GM23338 (cell line): ENCODE results near the gene HES7. TPM values are rescaled to one million over a fixed set of nuclear protein-coding genes. Genes with fewer than 3 reads are reported as not detected.

Experiments
- ATAC-seq: fragments of 200-7000 bp; cut with Tn5 transposase; 3 replicates; pipeline ENCODE4 v1.9.1; 2020
- DNase-seq: peaks from one replicate; pipeline ENCODE4 v3.0.0-alpha.2; 2015; ENCODE audit warnings: low spot score
- H2AFZ ChIP-seq: fragments of 200-600 bp; sonication (generic); 2 replicates; pipeline ENCODE4 v1.8.0; 2016; ENCODE audit warnings: antibody characterized with exemption, mild to moderate bottlenecking, moderate library complexity
- H3F3A ChIP-seq: fragments of 200-600 bp; sonication (generic); replicated peaks from 2 replicates; pipeline ENCODE4 v1.8.0; 2017; ENCODE audit warnings: antibody characterized with exemption, mixed run types, low read depth
- H3K27ac ChIP-seq: fragments of 200-600 bp; sonication (generic); 2 replicates; pipeline ENCODE4 v1.6.1; 2016; ENCODE audit warnings: low read depth
- H3K27me3 ChIP-seq: fragments of 200-600 bp; sonication (generic); 2 replicates; pipeline ENCODE4 v1.8.0; 2016; ENCODE audit warnings: mild to moderate bottlenecking, mixed run types, moderate library complexity; ENCODE audit not compliant: insufficient read depth
- H3K36me3 ChIP-seq: fragments of 200-600 bp; sonication (generic); 2 replicates; pipeline ENCODE4 v1.8.0; 2016; ENCODE audit warnings: mild to moderate bottlenecking; ENCODE audit not compliant: insufficient read depth
- H3K4me1 ChIP-seq: fragments of 200-600 bp; sonication (generic); 2 replicates; pipeline ENCODE4 v1.8.0; 2016; ENCODE audit warnings: mild to moderate bottlenecking, moderate library complexity; ENCODE audit not compliant: insufficient read depth
- H3K4me2 ChIP-seq: fragments of 200-600 bp; sonication (generic); 2 replicates; pipeline ENCODE4 v1.7.1; 2017; ENCODE audit warnings: mixed run types
- H3K4me3 ChIP-seq: fragments of 200-600 bp; sonication (generic); 2 replicates; pipeline ENCODE4 v1.6.1; 2016; ENCODE audit warnings: mixed run types
- H3K79me2 ChIP-seq: fragments of 200-600 bp; sonication (generic); replicated peaks from 2 replicates; pipeline ENCODE4 v1.8.0; 2017; ENCODE audit warnings: mild to moderate bottlenecking; ENCODE audit not compliant: insufficient read depth
- H3K9me2 ChIP-seq: fragments of 200-600 bp; sonication (generic); 2 replicates; pipeline ENCODE4 v1.8.0; 2017; ENCODE audit not compliant: insufficient read depth
- H4K20me1 ChIP-seq: fragments of 200-600 bp; sonication (generic); replicated peaks from 2 replicates; pipeline ENCODE4 v1.8.0; 2017; ENCODE audit warnings: mild to moderate bottlenecking; ENCODE audit not compliant: insufficient read depth
- H3K27ac Mint-ChIP-seq: 2 replicates; pipeline ENCODE4 v1.8.0; 2020; ENCODE audit warnings: inconsistent platforms, mild to moderate bottlenecking, moderate library complexity, mixed read lengths
- H3K27me3 Mint-ChIP-seq: 3 replicates; pipeline ENCODE4 v1.8.0; 2022; ENCODE audit warnings: low read depth, mild to moderate bottlenecking, moderate library complexity, mixed read lengths, inconsistent platforms; ENCODE audit not compliant: insufficient read depth, poor library complexity
- H3K36me3 Mint-ChIP-seq: 3 replicates; pipeline ENCODE4 v1.8.0; 2021; ENCODE audit warnings: low read depth, mild to moderate bottlenecking, inconsistent platforms, moderate library complexity, mixed read lengths
- H3K4me1 Mint-ChIP-seq: 3 replicates; pipeline ENCODE4 v1.8.0; 2020; ENCODE audit warnings: mild to moderate bottlenecking, inconsistent platforms, mixed read lengths
- H3K4me3 Mint-ChIP-seq: 3 replicates; pipeline ENCODE4 v1.8.0; 2021; ENCODE audit warnings: moderate library complexity, mild to moderate bottlenecking, inconsistent platforms, mixed read lengths
- H3K9me3 Mint-ChIP-seq: 3 replicates; pipeline ENCODE4 v1.8.0; 2020; ENCODE audit warnings: moderate library complexity, mild to moderate bottlenecking, inconsistent platforms, mixed read lengths
- EZH2 ChIP-seq: fragments of 200-600 bp; sonication (generic); IDR thresholded peaks from one replicate; pipeline ENCODE4 v1.8.0; 2017; ENCODE audit warnings: antibody characterized with exemption, mild to moderate bottlenecking, low read depth; ENCODE audit not compliant: unreplicated experiment
- POLR2AphosphoS5 ChIP-seq: IDR thresholded peaks from 2 replicates; pipeline ENCODE4 v1.6.1; 2016; ENCODE audit warnings: antibody characterized with exemption, low read depth
- polyA plus RNA-seq: library from polyadenylated mRNA; unstranded; fragments of >200 nt; fragmentation: Nextera tagmentation; extraction: Ambion mirVana; gene quantifications from 2 replicates; pipeline ENCODE4 v1.2.1, GENCODE V29; 2016
- total RNA-seq: library from RNA; depleted of rRNA; stranded (reverse); fragments of >200 nt; shearing (Covaris generic); gene quantifications from 2 replicates; pipeline ENCODE4 v1.2.3, GENCODE V29; 2014
- TF ChIP-seq, protein P1 (sequence below): IDR thresholded peaks from one replicate; pipeline ENCODE4 v1.6.1; 2018; ENCODE audit warnings: antibody characterized with exemption; ENCODE audit not compliant: unreplicated experiment

Gene HES7
- total and polyA plus RNA-seq, 2 experiments from 2014 or later, result 0.14 TPM; not detected in 1

DNA sequence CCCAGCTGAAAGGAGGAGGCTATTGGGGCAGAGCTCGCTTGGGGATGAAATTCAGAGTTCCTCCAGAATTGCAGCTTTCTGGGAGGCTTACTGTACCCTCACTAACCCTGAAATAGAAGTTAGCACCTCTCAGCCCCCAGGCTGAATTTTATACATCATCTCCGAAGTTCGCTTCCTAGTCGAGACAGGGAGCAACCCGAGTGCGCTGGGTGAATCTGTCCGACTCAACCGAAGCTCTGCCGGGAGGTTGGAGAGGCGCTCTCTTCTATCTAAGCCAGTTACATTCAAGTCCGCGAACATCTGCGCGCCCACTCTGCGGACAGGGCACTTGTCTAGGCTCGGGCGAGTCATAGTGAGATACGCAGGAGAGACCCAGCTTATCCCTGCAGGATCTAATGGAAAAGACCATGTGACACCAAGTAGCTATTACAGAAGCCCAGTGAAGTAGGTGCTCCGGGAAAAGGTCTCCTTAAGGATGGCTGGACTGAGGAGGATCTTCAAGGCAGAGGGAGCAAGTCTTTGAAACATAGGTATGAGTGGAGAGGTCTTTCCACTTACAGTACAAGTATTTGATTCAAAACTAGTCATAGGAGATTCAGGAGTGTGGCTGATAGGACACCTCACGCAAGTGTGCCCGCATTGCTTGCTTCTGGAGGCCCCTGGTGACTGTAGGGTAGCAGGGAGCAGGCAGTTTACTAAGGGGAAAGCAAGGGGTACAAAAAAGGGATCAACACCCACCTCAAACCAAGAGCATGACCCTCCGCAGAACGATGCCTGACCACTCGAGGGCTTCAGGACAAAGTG, 646 bp upstream of the HES7 start:
- Histone ChIP-seq H2AFZ (peak overlapping the region; percentile 67; the same call in 1 of the 2 replicates), H3K4me2 (peak overlapping the region; percentile 94), H3K27ac (no peak overlapping the region), H4K20me1 (peaks cover 6% of the 10 kb centered on the region; the same call in 1 of the 2 replicates), H3F3A (peaks cover 18% of the 10 kb centered on the region), H3K36me3 (no peaks in the 10 kb centered on the region), H3K4me3 (peak overlapping the region; percentile 66), H3K4me1 (peaks cover 26% of the 10 kb centered on the region), H3K9me2 (no peaks in the 10 kb centered on the region), H3K79me2 (no peaks in the 10 kb centered on the region), H3K27me3 (peaks cover 76% of the 10 kb centered on the region)
- no peak overlapping the region for H3K27ac Mint-ChIP-seq
- H3K9me3 Mint-ChIP-seq, result peaks cover 18% of the 10 kb centered on the region
- H3K4me1 Mint-ChIP-seq, result peaks cover 32% of the 10 kb centered on the region
- no peak for DNase-seq
- no peak for ATAC-seq
- peak overlapping the region; percentile 83 for H3K4me3 Mint-ChIP-seq
- peak; percentile 72 for TF ChIP-seq EZH2
- TF ChIP-seq, protein P1, sequence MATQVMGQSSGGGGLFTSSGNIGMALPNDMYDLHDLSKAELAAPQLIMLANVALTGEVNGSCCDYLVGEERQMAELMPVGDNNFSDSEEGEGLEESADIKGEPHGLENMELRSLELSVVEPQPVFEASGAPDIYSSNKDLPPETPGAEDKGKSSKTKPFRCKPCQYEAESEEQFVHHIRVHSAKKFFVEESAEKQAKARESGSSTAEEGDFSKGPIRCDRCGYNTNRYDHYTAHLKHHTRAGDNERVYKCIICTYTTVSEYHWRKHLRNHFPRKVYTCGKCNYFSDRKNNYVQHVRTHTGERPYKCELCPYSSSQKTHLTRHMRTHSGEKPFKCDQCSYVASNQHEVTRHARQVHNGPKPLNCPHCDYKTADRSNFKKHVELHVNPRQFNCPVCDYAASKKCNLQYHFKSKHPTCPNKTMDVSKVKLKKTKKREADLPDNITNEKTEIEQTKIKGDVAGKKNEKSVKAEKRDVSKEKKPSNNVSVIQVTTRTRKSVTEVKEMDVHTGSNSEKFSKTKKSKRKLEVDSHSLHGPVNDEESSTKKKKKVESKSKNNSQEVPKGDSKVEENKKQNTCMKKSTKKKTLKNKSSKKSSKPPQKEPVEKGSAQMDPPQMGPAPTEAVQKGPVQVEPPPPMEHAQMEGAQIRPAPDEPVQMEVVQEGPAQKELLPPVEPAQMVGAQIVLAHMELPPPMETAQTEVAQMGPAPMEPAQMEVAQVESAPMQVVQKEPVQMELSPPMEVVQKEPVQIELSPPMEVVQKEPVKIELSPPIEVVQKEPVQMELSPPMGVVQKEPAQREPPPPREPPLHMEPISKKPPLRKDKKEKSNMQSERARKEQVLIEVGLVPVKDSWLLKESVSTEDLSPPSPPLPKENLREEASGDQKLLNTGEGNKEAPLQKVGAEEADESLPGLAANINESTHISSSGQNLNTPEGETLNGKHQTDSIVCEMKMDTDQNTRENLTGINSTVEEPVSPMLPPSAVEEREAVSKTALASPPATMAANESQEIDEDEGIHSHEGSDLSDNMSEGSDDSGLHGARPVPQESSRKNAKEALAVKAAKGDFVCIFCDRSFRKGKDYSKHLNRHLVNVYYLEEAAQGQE, result no peak
- H3K36me3 Mint-ChIP-seq, result peaks cover 9% of the 10 kb centered on the region
- peaks cover 90% of the 10 kb centered on the region for H3K27me3 Mint-ChIP-seq

DNA sequence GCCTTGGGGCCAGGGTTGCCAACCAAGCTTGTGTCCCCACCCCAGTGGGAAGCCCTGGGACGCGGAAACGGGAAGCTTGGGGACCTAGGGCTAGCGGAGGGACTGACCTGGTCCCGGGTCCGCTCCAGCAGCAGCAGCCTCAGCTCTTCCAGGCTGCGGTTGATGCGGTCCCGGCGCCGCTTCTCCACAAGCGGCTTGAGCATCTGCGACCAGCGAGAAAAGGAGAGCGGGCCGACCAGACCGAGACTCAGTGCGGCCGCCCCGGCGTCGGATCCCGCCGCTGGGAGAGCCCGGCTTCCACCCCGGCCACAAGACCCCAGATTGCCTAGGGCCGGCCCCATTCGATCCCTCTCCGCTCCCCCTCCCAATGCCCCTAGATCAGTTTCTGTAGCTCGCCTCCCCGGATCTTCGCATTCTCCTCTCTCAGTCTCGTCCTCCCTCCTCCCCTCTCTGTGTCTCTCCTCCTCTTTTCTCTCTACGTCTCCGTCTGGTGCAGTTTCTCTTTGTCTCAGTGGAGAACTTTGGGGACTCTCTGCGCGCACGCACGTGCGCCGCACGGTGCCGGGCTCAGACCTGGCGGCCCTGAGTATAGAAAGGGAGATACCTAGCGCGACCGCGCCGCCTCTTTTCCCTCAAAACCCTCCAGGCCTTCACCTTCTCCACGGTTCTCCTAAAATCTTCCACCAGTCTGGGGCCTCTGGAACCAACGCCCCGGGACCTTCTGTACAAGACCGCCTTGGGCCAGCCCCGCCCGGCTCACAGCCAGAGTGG, 797 bp downstream of the HES7 start:
- peaks cover 6% of the 10 kb centered on the region; the same call in 1 of the 2 replicates for H4K20me1 ChIP-seq
- H3K9me2 ChIP-seq, result no peaks in the 10 kb centered on the region
- H3K4me3 ChIP-seq, result peak overlapping the region; percentile 66
- peak overlapping the region; percentile 94 for H3K4me2 ChIP-seq
- no peak overlapping the region for H3K27ac ChIP-seq
- TF ChIP-seq EZH2, result peak; percentile 87
- no peak for TF ChIP-seq POLR2AphosphoS5
- TF ChIP-seq, protein P1, result no peak
- Mint-ChIP-seq H3K9me3 (peaks cover 24% of the 10 kb centered on the region), H3K4me1 (peaks cover 32% of the 10 kb centered on the region), H3K27ac (no peak overlapping the region), H3K27me3 (peaks cover 89% of the 10 kb centered on the region), H3K36me3 (peaks cover 13% of the 10 kb centered on the region), H3K4me3 (peak overlapping the region; percentile 83)
- ATAC-seq (no peak), DNase-seq (peak; percentile 44)
- peak overlapping the region; percentile 67; the same call in 1 of the 2 replicates for H2AFZ ChIP-seq
- peaks cover 26% of the 10 kb centered on the region for H3K4me1 ChIP-seq
- H3F3A ChIP-seq, result peaks cover 22% of the 10 kb centered on the region
- peaks cover 68% of the 10 kb centered on the region for H3K27me3 ChIP-seq
- no peaks in the 10 kb centered on the region for H3K36me3 ChIP-seq
- H3K79me2 ChIP-seq, result no peaks in the 10 kb centered on the region
